GM19438 (cell line): ENCODE measurements around the gene NDRG2.

ENCODE experiments used
- ATAC-seq: cut with Tn5 transposase; IDR thresholded peaks from one replicate; pipeline ENCODE4 v1.9.1; 2021; ENCODE audit warnings: low read depth; ENCODE audit not compliant: unreplicated experiment

The NDRG2 gene

DNA sequence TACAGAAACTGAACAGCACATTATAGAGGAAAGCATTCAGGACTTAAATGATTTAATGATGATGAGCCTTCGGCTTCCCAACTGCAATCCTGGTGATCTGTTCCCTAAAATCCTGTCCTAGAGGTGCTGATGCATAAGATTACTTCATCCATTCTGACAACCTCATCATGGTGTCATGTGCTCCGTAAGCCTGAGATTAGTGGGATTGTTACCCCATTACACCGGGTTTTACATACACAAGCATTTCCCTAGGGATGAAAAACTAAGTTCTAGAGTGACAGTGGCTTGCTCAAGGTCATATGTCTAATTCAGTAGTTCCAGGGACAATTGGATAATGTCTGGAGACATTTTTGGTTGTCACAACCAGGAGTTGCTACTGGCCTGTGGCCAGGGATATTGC, 12.3 kb upstream of the NDRG2 start:
- no peak for ATAC-seq

DNA sequence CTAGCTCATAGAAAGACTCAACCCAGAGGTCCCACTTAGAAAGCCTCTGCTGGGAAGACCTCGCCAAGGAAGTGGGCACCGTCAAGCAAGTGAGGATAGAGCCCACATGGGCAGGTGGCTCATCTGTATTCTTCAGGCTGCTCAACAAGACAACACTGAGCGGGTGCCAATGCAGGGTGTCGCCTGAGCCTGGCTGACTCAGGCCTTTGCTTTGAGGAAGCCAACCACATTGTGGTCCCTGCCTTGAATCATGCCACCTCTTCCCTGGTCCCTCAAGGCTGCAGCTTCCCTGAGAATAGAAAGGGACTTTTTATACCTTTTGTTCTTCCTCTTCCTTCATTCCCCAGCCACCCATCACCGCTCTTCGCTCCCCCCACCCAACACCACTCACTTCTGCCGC, 11.9 kb upstream of the NDRG2 start:
- no peak for ATAC-seq

DNA sequence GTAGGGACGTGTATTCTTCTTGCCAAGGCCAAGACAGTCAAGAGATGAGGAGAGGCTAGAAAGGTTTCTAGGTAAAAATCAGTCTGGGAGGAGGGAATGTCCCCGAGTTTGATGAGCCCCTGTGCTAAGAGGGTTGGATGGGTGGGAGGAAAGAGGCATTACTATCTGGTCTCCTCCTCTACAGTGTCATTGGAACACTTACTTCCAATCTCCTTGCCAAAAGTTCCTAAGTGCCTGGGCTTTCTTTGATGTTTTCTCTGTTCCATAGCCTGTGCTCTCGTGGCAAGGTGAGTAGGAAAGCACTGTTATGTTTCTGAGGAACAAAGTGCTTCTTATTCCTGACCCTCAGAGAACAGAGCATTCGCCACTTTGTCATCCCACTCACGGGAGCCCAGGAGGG, 9.8 kb upstream of the NDRG2 start, which contains the start of gene RNASE13:
Gene RNASE13 (minus strand): TSS at position 101 of the 400 bp plus-strand sequence. CDS start 519 bp downstream, outside the sequence.
- ATAC-seq = no peak

DNA sequence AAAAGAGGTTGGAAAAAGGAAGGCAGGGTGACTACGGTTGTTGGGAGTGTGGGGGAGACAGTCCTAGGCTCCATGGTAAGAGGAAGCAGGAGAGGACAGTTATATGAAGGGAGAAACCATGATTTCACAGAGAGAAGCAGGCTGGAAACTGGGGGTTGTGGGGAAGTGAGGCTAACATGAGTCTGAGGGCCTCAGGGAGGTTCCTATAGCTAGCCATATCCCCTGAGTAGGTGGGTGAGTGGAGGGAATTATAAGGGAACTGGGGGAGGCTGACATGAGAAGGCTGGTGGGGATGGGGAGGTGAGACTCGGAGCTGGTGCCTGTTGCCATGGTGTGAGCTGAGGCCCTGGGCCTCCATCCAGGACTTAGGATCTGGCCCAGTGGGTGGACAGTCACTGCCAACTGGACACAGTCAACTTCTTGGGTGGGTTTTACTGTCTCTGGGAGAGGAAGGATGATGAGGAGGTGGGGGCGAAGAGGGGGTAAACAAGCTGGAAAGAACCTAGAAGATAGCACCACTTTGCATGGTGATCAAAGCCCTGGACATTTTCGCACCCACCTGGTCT, 8.4 kb upstream of the NDRG2 start:
- no peak for ATAC-seq

DNA sequence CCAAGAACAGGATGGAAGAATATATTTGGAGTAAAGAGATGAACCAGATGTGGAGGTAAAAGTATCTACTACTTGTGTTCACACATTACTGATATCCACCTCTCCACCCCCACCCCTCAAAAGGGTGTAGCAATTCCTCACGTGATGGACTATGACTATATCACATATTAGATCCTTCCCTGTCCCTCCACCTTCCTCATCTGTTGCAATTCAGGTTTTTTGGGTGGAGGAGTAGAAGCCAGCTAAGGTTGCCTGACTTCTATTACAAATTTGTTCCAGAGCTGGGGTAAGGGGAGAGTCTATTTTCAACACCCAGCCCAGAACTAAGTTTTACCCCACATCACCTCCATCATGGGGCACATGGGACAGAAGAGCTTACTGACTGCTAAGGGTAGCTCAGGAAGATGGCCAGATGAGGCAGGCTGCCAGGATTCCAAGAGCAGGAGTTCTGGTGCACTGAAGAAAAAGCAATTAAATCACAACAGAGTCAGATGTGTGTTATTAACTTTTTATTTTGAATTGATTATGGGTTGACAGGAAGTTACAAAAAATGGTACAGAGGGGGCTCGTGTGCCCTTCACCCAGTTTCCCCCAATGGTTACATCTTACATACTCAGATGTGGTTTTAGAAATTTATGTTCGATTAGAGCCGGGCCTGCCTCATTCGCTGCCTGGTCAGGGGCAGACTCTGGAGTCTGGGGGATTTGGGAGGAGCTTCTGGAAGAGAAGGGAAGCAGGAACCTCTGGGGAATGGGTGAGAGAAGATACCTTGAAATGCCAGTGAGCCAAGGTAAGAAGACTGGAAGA, 7.7 kb upstream of the NDRG2 start:
- no peak for ATAC-seq

DNA sequence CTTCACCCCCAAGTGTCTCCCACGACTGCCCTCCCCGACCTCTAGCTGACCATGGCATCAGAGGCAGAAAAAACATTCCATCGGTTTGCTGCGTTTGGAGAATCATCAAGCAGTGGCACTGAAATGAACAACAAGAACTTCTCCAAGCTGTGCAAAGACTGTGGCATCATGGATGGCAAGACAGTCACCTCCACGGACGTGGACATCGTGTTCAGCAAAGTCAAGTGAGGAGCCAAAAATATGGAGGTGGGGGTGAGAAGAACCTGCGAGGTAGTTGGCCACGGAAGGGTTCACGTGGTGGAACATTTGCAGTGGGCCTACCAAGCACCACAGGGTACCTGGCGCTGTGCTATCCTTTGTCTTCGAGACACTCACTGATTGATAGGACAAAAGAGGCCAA, 5.7 kb upstream of the NDRG2 start:
- no peak for ATAC-seq

DNA sequence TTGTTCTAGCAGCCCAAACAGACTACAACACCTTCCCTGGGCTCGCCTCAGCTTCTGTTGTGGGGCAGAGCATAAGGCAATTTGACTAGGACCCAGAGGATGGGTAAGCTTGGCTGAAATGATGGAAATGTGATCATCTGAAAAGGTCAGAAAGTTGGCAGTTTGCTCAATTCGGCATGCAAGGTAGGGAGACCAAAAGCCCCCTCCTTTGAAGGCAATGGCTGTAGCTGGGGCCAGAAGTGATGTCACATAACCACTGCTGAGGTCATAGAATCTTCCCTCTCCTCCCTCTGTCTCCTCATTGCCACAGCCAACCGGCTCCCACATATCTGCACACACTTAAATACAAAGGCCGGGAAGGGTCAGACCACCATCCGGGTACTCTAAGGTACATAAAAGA, 5.1 kb upstream of the NDRG2 start, which contains the start of gene TPPP2:
Gene TPPP2 (plus strand): TSS at position 301 of the 400 bp plus-strand sequence. CDS start 365 bp downstream, outside the sequence.
- ATAC-seq = no peak

DNA sequence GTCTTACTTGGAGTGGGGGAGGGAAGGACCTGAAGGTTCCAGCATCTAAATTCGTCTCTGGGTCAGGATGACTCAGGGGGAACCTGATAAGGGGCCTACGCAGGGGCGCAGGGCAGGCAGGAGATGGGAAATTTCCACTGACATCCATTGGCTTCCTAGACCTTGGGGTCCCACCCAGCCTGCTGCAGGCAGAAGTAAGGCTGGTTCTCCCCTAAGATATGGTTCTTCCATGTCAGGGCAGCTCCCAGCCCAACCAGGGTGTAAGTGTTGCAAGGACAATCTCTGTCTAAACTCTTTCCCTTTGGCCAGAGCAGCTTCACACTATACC, 2.1 kb upstream of the NDRG2 start:
- no peak for ATAC-seq

DNA sequence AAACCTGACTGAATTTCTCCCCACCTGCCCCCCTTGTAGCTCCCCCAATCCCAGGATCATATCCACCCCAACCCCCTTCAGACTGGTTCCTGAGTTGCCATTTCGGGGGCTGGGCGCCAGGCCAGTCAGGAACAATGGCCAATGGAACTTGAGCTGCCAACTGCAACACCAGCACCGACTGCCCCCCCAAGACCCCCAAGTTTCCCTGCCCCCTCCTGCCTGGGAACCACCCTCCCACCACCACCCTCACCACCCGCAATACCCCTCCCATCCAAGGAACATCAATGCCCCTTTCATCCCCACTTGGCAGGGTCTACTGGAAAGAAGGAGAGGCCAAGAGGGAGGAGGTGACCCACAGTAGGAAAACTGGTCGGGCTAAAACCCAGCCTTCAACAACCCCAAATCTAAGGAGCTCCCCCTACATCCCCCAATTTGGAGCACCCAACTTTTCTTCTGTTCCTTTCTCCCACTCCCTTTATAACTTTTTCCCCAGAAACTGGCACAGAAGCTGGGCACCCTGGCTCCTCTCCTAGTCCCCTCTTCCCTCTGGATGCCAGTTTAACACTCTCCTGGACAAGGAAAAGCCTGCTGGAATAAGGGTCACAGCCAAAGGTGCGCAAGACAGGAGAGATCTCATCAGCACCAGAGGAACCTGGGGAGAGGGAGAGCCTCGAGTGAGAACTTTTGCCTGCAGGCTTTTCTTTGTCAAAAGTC, 1.6 kb upstream of the NDRG2 start:
- no peak for ATAC-seq

DNA sequence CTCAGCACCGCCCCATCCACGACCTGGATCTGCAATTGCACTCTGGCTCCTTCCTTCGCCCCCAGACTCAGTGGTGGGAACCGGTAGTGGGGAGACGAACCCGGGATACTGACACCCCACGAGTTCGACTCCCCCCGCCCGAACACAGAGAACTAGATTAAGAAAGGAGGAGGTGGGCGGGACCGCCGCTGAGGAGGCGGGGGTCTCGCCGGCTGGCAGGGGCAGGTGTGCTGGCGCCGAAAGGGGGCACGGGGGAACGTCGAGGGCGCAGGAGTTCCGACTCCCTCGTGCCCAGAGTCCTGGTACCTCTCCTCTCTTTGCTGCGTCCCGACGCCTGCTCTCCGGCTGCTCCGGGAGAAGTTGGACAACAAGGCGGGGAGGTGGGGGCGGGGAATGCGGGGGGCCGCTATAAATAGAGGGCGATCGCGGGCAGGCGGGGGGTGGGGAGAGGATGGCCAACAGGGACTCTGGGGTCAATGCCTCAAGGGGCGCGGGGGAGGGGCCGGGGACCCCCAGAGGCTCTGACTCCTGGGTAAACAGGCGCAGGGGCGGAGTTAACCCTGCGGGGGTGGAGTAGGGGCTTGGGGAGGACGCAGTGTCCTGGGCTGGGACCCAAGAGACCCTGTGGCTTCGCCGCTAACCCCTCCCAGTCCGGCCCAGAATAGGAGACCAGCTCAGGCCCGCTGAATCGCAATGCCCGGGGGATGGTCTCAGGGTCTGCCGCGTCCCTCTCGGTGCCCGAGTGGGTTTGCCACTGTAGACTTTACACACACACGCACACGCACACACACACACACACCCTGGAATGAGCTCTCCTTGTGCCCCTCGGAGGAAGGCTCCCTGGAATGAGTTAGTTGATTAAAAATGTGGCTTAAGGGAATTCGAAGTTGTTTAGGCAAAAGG, 761 bp upstream of the NDRG2 start:
- no peak for ATAC-seq

DNA sequence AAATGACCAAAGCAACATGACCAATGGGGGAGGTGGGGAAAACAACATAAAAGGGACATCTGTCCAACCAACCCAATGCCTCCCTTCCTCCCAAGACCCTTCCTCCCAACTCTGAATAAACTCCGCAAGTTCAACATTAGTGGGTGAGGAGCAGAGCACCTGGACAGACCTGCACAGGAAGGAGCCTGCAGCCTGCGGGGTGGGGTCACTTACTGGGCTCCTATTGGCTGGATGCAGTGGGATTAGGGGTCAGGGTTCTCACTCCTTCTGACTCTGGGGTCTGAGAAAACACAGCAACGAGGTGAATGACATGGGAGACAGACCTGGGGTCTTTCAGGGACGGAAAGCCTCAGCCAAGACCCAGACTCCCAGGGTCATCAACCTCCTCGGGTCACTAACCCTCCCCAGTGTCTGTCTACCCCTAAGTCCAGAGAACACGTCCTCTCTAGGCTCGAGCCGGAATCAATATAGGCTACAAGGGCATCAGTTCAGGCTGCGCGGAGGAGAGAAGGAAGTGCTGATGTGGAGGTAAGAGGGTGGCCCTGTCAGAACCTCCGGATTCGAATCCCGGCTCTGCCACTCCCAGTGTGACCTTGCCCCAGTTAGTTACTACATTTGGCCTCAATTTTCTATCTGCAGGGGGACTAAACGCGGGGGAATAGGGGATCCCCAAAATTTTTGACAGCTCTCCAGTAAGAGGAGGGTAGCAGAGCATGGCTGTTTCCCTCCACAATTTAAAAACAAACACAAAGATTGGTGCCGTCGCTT, 860 bp downstream of the NDRG2 start:
- no peak for ATAC-seq

DNA sequence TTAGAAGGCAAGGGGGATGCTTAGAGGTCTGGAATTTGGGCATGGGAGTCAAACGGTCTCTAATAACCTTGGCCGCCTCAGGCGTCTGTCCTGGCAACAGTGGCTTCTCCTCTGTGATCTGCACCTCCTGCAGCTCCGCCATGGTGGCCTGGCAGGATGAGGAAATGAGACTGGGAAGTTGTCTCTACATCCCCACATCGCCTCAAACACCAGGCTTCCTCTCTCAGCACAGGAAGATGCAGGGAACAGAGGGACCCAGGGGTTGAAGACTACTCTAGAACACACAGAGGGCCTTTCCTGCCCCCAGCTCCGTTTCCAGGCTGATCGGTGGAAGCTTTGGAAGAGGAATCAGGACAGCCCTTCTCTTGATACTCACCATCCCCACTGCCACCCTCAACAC, 1.7 kb downstream of the NDRG2 start:
- no peak for ATAC-seq

DNA sequence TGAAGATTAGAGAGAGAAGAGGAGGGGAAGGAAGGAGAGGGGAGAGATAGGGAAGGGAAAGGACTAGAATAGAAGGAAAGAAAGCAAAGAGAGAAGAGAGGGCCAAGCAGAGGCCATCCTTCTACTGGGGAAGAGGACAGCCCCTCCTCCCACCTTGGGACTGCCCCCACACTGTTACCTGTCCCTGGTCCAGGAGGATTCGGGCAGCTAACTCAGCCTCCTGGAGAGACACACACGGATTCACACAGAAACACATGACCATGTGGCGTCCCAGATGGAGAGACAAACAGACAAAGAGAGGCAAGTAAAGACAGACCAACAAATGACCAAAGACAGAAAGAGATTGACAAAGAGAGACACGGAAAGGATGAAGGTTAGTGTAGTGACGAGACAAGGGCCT, 2.2 kb downstream of the NDRG2 start:
- ATAC-seq = no peak

DNA sequence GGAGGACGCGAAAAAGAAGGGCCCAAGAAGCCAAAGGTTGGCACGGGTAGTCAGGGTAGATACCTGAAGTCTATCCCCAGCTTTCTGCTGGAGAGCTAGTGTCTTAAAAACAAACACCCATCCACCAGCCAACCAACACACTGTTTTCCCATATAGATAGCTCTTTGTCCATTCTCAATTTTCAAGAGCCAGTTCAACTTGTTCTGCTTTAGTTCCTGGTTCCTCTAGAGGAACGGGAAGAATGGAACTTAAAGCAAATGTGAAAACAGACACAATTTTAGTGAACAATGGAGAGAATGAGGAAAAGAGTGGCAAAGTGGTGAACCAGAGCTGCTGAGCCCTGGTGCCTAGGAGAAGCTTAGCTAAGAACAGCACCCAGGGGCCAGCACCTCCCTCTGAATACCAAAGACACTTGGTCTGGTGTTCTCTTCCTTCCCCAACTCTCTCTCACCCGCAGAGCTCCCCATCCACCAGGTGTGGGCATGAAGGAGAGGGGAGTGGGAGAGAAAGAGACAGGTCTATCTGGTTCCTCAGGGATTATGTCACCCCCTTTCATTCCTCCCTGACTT, 3.8 kb downstream of the NDRG2 start:
- ATAC-seq = no peak

DNA sequence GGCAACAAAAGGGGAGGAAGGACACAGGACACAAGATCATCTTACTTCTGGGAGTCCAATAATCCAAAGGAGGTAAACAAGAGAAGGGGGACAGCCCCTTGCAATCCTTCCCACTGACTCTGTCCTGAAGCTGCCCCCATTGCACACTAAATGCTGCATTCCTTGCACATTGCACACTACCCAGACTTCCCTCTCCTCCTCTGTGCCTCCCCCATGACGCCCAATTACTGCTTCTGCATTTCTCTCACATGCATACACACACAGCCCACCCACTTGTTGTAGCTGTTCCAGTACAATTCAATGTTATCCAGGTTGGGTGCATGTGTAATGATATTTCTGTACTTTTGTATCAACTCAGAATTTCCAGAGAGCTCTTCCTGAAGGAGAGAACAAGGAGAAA, 5.5 kb downstream of the NDRG2 start:
- ATAC-seq = no peak

DNA sequence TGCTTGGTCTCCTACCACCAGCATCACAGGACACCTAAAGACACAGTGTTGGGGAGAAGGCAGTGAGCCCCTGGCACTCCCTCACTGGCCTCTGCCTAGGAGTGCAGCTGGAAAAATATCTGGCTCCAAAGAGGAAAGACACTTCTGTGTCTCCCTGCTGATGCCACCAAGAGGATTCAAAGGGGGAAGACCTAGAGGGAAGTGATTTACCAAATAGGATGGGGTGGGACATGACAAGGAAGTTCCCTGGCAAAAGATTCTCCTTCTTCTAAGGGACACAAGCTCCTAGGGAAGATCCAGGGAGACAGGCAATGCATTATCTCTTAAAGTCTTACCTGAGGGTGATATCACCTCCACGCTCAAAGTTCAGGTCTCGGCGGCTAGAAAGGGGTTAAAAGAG, 6.1 kb downstream of the NDRG2 start:
- ATAC-seq = no peak

DNA sequence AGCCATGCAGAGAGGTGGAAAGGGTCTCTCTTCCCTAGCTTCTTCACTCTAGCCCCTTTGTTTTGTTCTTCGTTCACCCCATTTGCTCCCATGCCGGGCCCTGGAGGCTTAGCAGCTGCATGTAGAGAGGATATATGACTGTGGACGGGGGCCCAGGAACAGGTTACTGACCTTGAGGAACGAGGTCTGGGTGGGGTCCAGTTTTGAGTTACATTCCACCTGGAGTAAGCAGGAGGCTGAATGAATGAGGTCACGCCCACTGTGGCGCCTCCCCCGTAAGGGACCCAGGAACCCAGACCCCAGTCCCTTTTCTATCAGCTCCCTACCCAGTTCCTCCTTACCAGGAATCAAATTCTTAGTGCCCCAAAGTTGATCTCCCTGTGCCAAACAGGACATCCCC, 6.6 kb downstream of the NDRG2 start:
- ATAC-seq = no peak

DNA sequence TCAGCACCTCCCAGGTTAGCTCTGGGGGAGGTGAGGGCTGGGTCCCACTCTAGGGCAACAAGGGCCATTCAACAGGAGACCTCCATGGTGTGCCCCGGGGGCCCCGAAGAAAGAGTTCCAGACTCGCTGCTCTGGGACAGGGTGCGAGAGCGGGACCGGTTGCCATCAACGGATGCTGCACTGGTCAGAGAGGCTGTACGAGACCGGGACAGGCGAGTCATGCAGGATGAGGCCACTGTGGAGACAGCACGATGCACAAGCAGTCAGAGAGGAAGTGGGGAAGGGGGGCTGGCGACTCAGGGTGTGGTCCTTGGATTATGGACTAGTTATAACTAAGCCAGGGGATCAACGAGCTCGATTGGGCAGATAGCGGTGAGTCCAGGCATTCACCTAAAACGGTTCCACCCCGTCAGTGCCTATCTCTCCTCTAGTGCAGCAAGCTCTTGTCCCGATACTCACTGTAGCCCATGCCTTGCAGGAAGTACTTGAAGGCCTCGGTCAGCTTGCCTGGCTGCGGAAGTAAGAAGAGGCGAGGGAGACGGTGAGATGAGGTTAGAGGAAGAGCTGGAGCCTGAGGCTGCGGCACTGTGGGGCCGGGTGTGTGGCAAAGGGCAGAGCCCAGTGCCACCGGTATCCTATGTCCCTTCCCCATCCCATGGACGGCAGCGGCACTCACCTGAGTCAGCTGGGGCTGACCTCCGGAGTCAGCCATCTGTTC, 7.2 kb downstream of the NDRG2 start:
- no peak for ATAC-seq
